Activated CD4-positive, alpha-beta T cell treated with anti-CD3 and anti-CD28 coated beads for 36 hours (primary cell): ENCODE data around the gene GABRR1. TPM values are rescaled to one million over a fixed set of nuclear protein-coding genes. Genes with fewer than 3 reads are reported as not detected.
"Not testable (repeated sequence)": the region's sequence is repeated elsewhere in the genome, so short reads cannot be mapped to it uniquely, and the experiment has no call there.

Source experiments
- ATAC-seq: fragments of 200-7000 bp; cut with Tn5 transposase; one replicate; pipeline ENCODE4 v1.10.0; 2021; ENCODE audit warnings: mild to moderate bottlenecking, moderate library complexity
- CTCF ChIA-PET: fragments of 350-600 bp; sonication (Branson Sonifier 250); formaldehyde crosslinking; loops from one replicate; lab custom pipeline; 2021; ENCODE audit warnings: antibody characterized with exemption; lab: Charles Lee
- POLR2A ChIA-PET: fragments of 350-600 bp; sonication (Branson Sonifier 250); formaldehyde crosslinking; loops from one replicate; lab custom pipeline; 2021; ENCODE audit warnings: antibody characterized with exemption, inconsistent platforms; lab: Charles Lee
- DNase-seq: peaks from one replicate; pipeline ENCODE4 v3.0.0-alpha.2; 2020
- H3K27ac Mint-ChIP-seq: one replicate; pipeline ENCODE4 v1.8.0; 2021; ENCODE audit warnings: mixed read lengths
- H3K27me3 Mint-ChIP-seq: one replicate; pipeline ENCODE4 v1.8.0; 2021; ENCODE audit warnings: mixed read lengths
- H3K36me3 Mint-ChIP-seq: one replicate; pipeline ENCODE4 v1.8.0; 2021; ENCODE audit warnings: low read depth, mixed read lengths
- H3K4me1 Mint-ChIP-seq: one replicate; pipeline ENCODE4 v1.8.0; 2021; ENCODE audit warnings: mixed read lengths
- H3K4me3 Mint-ChIP-seq: one replicate; pipeline ENCODE4 v1.8.0; 2021; ENCODE audit warnings: mild to moderate bottlenecking, moderate library complexity, mixed read lengths
- H3K9me3 Mint-ChIP-seq: one replicate; pipeline ENCODE4 v1.8.0; 2021; ENCODE audit warnings: low read depth, mixed read lengths
- intact Hi-C, 2 experiments: fragments of 100-400 bp; cut with DNase I in 1 of 2; cut with micrococcal nuclease in 1 of 2; formaldehyde crosslinking; loops; one replicate each; pipeline versions ENCODE4 v1.14.2 to v1.15.1; 2022 to 2024; cut with DNase I, micrococcal nuclease
- total RNA-seq, 2 experiments: library from RNA; stranded (reverse); gene quantifications; one replicate each; pipeline ENCODE4 v1.2.3, GENCODE V29; 2021

GABRR1 gene
- total RNA-seq, 2 experiments from 2014 or later: not detected

DNA sequence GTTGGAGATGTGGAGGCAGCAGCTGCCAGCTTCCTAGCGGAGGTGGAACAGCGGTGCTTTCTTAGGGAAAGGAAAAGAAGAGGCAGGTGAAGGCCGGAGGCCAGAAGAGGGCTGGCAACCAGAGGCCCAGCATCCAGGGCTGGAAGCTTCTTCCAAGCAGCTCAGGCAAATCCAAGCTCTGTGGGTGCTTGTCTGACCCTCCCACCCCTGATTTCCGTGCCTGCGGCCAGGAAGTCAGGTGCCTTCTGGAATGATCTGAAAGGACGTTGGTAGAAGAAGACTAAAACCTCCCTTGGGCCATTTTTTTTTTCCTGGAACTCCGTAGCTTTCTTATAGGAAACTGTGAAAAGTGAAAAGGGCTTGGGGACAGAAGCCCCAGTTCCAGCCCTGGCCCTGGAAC is 33.1 kb upstream of the GABRR1 start:
- ATAC-seq (no peak), DNase-seq (no peak)
- Mint-ChIP-seq H3K4me1 (no peaks in the 10 kb centered on the region), H3K27ac (no peak overlapping the region), H3K9me3 (no peaks in the 10 kb centered on the region), H3K36me3 (no peaks in the 10 kb centered on the region), H3K4me3 (no peak overlapping the region), H3K27me3 (peaks cover 5% of the 10 kb centered on the region)
- POLR2A ChIA-PET: interaction anchor here (0.6 kb wide), 1 partner anchor 164 kb away, joined by 5 read pairs; no protein-coding TSS in a partner anchor
- intact Hi-C loops: no loop called here
- CTCF ChIA-PET: interaction anchor here (0.6 to 2.0 kb wide), 4 partner anchors 9 to 1467 kb away, joined by 3 to 8 read pairs (median 5); no protein-coding TSS in a partner anchor

DNA sequence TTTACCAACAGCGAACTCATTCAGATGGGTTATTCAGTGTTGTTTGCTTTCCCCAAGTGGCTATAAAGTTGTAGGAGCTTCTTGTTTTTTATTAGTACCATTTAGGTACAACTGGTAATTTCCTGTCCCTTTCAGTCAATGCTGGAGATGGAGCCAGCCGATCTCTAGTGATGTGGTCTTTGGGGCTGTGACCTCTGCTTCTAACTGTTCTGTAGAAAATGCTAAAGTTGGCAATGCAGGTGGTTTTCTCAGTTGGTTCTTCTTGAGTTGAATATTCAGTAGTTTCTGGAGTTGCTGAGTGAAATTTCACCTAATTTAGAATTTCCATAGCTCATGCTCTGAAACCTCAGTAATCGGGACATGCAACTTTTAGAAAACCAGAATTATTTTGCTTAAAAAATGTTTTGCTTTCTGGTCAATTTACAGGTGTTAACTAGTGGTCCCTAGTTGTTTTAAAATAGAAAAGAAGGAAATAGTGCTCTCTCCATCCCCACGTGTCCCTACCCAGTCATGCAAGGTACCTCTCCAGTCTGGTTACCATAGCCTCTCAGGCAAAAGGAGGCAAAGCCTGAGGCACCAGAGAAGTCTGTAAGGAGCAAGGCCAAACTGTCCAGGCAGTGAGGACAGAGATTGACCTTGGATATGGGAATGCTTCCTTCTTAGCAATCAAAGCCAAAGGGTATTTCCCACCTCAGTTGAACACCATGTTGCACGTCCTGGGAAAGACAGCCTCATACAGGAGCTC is 27.3 kb upstream of the GABRR1 start:
- ATAC-seq (no peak), DNase-seq (no peak)
- no peaks in the 10 kb centered on the region for H3K9me3 Mint-ChIP-seq
- ChIA-PET CTCF (interaction anchor here (0.5 to 2.8 kb wide), 8 partner anchors 8 to 379 kb away, joined by 3 to 23 read pairs (median 3); no protein-coding TSS in a partner anchor), POLR2A (interaction anchor here (0.6 kb wide), 1 partner anchor 169 kb away, joined by 3 read pairs; no protein-coding TSS in a partner anchor)
- intact Hi-C loops: no loop called here
- H3K27ac Mint-ChIP-seq: no peak overlapping the region
- H3K4me3 Mint-ChIP-seq: no peak overlapping the region
- no peaks in the 10 kb centered on the region for H3K36me3 Mint-ChIP-seq
- H3K27me3 Mint-ChIP-seq: peaks cover 5% of the 10 kb centered on the region
- peaks cover 8% of the 10 kb centered on the region for H3K4me1 Mint-ChIP-seq

DNA sequence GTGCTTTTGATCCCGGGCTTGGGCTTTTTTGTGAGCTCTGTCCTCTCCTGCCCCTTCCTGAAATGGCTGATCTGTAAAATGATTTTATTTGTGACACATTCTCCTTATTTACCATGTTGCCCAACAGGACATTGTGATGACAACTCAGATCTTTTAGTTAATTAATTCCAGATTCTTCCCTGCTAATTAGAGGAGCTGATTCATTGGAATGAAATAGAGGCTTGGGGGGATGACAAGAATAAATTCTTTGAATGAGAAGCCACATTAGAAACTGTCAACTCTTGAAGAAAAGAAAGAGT is 26.1 kb upstream of the GABRR1 start:
- Mint-ChIP-seq H3K9me3 (no peaks in the 10 kb centered on the region), H3K4me3 (no peak overlapping the region), H3K4me1 (peaks cover 12% of the 10 kb centered on the region), H3K27me3 (peaks cover 4% of the 10 kb centered on the region), H3K27ac (no peak overlapping the region), H3K36me3 (no peaks in the 10 kb centered on the region)
- ChIA-PET POLR2A (interaction anchor here (0.6 kb wide), 1 partner anchor 128 kb away, joined by 6 read pairs; no protein-coding TSS in a partner anchor), CTCF (interaction anchor here (1.0 to 2.8 kb wide), 3 partner anchors 8 to 261 kb away, joined by 3 to 23 read pairs (median 3); no protein-coding TSS in a partner anchor)
- DNase-seq (no peak), ATAC-seq (no peak)
- intact Hi-C loops: loop anchor here in 1 of 2 experiments (2.0 kb wide), 1 partner anchor 120 kb away; no protein-coding TSS in a partner anchor

DNA sequence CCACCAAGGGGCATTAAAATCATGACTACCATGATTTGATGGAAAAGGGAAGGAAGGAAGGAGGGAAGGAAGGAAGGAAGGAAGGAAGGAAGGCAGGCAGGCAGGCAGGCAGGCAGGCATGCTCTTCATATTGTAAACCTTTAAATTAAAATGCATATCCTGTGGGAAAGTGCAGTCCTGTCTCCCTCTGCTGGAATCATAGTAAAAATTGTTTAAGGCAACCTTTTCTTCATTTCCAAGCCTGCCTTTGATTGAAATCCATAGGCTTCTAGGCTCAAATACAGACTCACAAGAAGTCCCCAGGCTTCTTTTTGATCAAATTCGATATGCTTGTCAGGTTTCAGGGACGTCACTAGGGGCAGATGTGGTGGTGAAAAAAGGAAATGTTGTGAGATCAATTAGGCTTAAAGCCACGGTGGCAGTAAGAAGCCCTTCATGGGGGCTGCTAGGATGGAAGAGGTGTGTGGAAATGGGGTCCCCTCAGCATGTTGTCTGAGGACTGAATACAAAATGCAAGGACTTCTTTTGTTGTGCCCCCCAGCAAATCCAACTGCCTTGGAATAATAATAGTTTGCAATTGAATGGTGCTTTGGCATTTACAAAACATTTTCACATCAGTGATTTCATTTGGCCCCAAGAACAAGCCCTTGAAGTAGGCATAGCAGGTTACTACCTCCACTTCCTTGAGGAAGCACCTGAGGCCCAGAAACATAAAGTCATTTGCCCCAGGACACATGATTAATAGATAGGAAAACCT is 25.6 kb upstream of the GABRR1 start:
- Mint-ChIP-seq H3K27ac (no peak overlapping the region), H3K4me1 (peaks cover 12% of the 10 kb centered on the region), H3K4me3 (no peak overlapping the region), H3K9me3 (no peaks in the 10 kb centered on the region), H3K36me3 (no peaks in the 10 kb centered on the region), H3K27me3 (peaks cover 6% of the 10 kb centered on the region)
- intact Hi-C loops: loop anchor here (1.0 to 2.0 kb wide), 3 partner anchors 120 to 260 kb away; no protein-coding TSS in a partner anchor
- DNase-seq (peak; percentile 14), ATAC-seq (peak; percentile 49)
- ChIA-PET CTCF (interaction anchor here (0.6 to 2.9 kb wide), 6 partner anchors 10 to 458 kb away, joined by 3 to 35 read pairs (median 4); partner anchors contain the start of gene UBE2J1), POLR2A (no interaction called here)

DNA sequence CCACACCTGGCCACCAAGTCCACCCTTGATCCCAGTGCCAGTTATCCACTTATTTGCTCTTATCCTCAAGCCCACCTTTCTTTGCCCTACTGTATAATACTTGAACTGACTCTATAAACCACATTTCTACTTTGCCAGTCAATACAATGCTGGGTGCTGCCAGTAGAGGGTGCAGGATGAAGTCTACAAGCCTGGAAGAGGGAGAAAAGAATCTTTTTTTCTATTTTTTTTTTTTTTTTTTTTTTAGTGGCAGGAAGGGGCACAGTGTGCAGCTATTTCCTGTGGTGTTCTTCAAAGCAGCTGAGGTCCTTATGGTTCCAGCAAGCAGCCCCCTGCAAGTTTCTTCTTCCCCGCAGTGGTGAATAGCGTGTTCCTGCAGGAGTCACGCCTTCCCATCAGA is 22.2 kb upstream of the GABRR1 start:
- peak overlapping the region; percentile 17 for H3K27ac Mint-ChIP-seq
- peaks cover 12% of the 10 kb centered on the region for H3K4me1 Mint-ChIP-seq
- no peaks in the 10 kb centered on the region for H3K36me3 Mint-ChIP-seq
- ChIA-PET CTCF (interaction anchor here (0.6 to 0.9 kb wide), 3 partner anchors 132 to 252 kb away, joined by 3 to 4 read pairs (median 3); partner anchors contain the start of gene RRAGD), POLR2A (no interaction called here)
- peaks cover 10% of the 10 kb centered on the region for H3K27me3 Mint-ChIP-seq
- ATAC-seq (peak; percentile 89), DNase-seq (peak; percentile 64)
- no peak overlapping the region for H3K4me3 Mint-ChIP-seq
- intact Hi-C loops: no loop called here
- H3K9me3 Mint-ChIP-seq: no peaks in the 10 kb centered on the region

DNA sequence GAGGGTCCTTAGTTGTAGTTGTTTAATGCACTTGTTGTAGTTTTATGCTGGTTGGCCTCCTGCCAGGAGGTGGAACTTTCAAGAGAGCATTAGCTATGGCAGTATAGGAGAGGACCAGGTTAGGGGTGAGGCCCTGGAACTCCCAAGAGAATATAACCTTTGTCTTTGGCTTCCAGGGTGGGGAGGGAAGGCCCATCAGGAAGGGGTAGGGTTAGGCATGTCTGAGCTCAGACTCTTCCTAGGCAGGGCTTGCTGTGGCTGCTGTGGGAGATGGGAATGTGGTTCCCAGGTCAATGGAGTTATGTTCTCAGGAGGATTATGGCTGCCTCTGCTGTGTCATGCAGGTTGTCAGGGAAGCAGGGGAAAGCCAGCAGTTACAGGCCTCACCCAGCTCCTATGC is 20.0 kb upstream of the GABRR1 start:
- H3K4me1 Mint-ChIP-seq: peaks cover 19% of the 10 kb centered on the region
- ChIA-PET POLR2A (no interaction called here), CTCF (no interaction called here)
- intact Hi-C loops: no loop called here
- ATAC-seq: no peak
- no peak overlapping the region for H3K27ac Mint-ChIP-seq
- H3K9me3 Mint-ChIP-seq: no peaks in the 10 kb centered on the region
- no peaks in the 10 kb centered on the region for H3K36me3 Mint-ChIP-seq
- H3K4me3 Mint-ChIP-seq: no peak overlapping the region
- DNase-seq: no peak
- peaks cover 20% of the 10 kb centered on the region for H3K27me3 Mint-ChIP-seq

DNA sequence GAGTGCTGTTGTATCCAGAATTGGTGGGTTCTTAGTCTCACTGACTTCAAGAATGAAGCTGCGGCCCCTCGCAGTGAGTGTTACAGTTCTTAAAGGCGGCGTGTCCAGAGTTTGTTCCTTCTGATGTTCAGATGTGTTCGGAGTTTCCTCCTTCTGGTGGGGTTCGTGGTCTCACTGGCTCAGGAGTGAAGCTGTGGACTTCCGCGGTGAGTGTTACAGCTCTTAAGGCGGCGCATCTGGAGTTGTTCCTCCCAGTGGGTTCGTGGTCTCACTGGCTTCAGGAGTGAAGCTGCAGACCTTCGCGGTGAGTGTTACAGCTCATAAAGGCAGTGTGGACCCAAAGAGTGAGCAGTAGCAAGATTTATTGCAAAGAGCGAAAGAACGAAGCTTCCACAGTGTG is 16.4 kb upstream of the GABRR1 start:
- CTCF ChIA-PET, H3K4me1 Mint-ChIP-seq, ATAC-seq, DNase-seq, intact Hi-C loops, H3K9me3 Mint-ChIP-seq, POLR2A ChIA-PET, H3K27ac Mint-ChIP-seq, H3K36me3 Mint-ChIP-seq: not testable (repeated sequence)
- H3K4me3 Mint-ChIP-seq: peak overlapping the region; percentile 46
- peaks cover 20% of the 10 kb centered on the region for H3K27me3 Mint-ChIP-seq

DNA sequence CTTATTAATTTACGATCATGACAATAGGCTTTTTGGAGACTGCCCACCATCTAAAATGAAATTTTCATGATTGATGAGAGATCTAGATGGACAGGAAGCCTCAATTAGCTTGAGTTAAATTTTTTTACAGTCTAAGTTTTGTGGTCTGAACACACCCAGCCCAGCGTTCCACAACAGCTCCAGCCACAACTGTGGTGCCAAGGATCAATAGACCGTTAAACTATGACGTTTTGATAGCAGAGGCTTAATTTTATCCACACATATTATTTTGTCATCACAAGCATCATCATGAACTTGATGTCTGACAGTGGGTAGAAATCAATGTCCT is 5.5 kb upstream of the GABRR1 start:
- Mint-ChIP-seq H3K36me3 (no peaks in the 10 kb centered on the region), H3K9me3 (no peaks in the 10 kb centered on the region), H3K4me3 (no peak overlapping the region), H3K27me3 (no peaks in the 10 kb centered on the region), H3K27ac (no peak overlapping the region), H3K4me1 (no peaks in the 10 kb centered on the region)
- POLR2A ChIA-PET: interaction anchor here (0.8 kb wide), 1 partner anchor 140 kb away, joined by 4 read pairs; no protein-coding TSS in a partner anchor
- no peak for DNase-seq
- no peak for ATAC-seq
- intact Hi-C loops: no loop called here
- CTCF ChIA-PET: interaction anchor here (0.5 to 0.7 kb wide), 3 partner anchors 31 to 1311 kb away, joined by 3 to 5 read pairs (median 3); no protein-coding TSS in a partner anchor

DNA sequence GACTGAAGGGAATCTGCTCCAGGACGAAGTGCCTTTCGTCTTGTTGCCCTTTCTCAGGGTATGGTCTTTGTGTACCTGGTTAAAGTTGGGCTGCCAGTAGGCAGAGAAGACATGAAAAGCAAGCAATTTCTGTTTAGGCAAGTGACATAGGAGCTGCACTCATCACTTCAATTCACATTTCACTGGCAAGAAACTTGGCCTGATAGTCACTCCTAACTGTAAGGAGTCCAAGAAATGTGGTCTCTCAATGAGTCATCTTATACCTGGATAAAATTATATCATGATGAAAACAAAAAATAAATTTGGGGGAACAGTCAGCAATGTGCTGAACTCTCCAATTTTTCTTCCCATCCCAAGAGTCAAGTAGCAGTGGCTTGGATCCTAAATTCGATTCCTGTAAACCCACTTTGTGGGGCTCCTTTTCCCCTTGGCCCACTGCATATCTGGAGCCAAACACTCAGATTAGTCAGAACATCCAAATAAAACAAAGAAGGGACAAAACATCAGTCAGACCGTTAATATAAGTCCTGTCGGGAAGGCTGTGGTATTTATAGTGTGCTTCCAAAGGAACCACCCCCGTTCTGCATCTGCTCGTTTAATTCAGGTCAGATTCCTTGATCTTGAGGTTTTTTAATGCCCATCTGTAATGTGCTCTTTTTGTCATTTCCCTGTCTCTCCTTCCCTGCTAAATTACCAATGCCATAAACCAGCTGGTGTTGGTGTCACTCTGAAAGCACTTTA is 5.0 kb upstream of the GABRR1 start:
- no peaks in the 10 kb centered on the region for H3K9me3 Mint-ChIP-seq
- CTCF ChIA-PET: interaction anchor here (0.5 to 0.7 kb wide), 3 partner anchors 31 to 1311 kb away, joined by 3 to 5 read pairs (median 3); no protein-coding TSS in a partner anchor
- H3K4me3 Mint-ChIP-seq: no peak overlapping the region
- no peak for ATAC-seq
- H3K27ac Mint-ChIP-seq: no peak overlapping the region
- no peaks in the 10 kb centered on the region for H3K27me3 Mint-ChIP-seq
- POLR2A ChIA-PET: no interaction called here
- no peaks in the 10 kb centered on the region for H3K36me3 Mint-ChIP-seq
- intact Hi-C loops: no loop called here
- no peak for DNase-seq
- no peaks in the 10 kb centered on the region for H3K4me1 Mint-ChIP-seq

DNA sequence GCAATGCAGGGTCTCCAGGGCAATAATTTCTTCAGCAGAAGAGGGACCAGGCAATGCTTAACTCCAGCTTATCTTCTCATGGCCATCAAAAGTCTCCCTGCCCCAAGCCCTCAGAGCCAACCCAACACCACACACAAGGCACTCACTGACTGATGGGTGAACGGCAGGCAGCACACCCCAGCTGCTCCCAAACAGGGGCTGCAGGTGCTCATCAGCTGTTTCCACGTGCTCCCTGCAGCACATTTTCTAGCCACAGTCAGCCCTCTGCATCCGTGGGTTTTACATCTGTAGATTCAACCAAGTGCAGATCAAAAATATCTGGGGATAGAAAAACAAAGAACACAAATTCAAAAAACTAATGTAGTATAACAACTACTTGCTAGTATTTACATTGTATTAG is 4.0 kb upstream of the GABRR1 start:
- intact Hi-C loops: no loop called here
- ChIA-PET CTCF (no interaction called here), POLR2A (no interaction called here)
- no peaks in the 10 kb centered on the region for H3K9me3 Mint-ChIP-seq
- no peak overlapping the region for H3K4me3 Mint-ChIP-seq
- no peak overlapping the region for H3K27ac Mint-ChIP-seq
- H3K36me3 Mint-ChIP-seq: no peaks in the 10 kb centered on the region
- H3K27me3 Mint-ChIP-seq: no peaks in the 10 kb centered on the region
- ATAC-seq (no peak), DNase-seq (no peak)
- no peaks in the 10 kb centered on the region for H3K4me1 Mint-ChIP-seq

DNA sequence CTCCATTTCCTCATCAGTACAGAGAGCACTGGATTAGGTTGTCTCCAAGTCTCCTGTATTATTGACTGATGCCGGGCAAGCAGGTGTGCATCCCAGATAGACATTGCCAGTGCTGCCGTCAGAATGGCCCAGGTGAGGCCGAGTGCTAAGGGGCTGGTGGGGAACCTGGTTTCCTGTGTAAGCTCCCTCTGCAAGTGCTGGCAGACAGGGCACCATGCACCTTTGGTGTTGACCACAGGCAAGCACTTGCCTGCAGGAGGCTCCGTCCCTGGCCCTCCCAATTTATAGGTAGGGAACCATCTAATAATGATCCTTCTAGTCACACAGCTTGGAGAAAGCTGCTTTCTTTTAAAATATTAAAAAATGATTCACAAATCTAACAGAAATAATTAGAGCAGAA is 747 bp downstream of the GABRR1 start:
- no peak for ATAC-seq
- H3K36me3 Mint-ChIP-seq: no peaks in the 10 kb centered on the region
- ChIA-PET POLR2A (no interaction called here), CTCF (interaction anchor here (0.6 kb wide), 1 partner anchor 361 kb away, joined by 3 read pairs; no protein-coding TSS in a partner anchor)
- DNase-seq: no peak
- H3K4me3 Mint-ChIP-seq: no peak overlapping the region
- no peaks in the 10 kb centered on the region for H3K4me1 Mint-ChIP-seq
- H3K27me3 Mint-ChIP-seq: peaks cover 2% of the 10 kb centered on the region
- no peaks in the 10 kb centered on the region for H3K9me3 Mint-ChIP-seq
- intact Hi-C loops: no loop called here
- H3K27ac Mint-ChIP-seq: no peak overlapping the region
